Suppressor macrophage treated with lipopolysaccharide for 1 hour (primary cell): ENCODE measurements around the gene LHX3.
A peak's percentile ranks its signal among the peaks of the same experiment; 100 is the strongest.

Experiments used
- DNase-seq, 3 donors: peaks; one replicate each; pipeline ENCODE4 v3.0.0-alpha.2; 2020 to 2022

Gene LHX3

GRCh38 chr9:136204145-136204805 lies 653 bp downstream of the LHX3 start:
- no peak for DNase-seq

DNA sequence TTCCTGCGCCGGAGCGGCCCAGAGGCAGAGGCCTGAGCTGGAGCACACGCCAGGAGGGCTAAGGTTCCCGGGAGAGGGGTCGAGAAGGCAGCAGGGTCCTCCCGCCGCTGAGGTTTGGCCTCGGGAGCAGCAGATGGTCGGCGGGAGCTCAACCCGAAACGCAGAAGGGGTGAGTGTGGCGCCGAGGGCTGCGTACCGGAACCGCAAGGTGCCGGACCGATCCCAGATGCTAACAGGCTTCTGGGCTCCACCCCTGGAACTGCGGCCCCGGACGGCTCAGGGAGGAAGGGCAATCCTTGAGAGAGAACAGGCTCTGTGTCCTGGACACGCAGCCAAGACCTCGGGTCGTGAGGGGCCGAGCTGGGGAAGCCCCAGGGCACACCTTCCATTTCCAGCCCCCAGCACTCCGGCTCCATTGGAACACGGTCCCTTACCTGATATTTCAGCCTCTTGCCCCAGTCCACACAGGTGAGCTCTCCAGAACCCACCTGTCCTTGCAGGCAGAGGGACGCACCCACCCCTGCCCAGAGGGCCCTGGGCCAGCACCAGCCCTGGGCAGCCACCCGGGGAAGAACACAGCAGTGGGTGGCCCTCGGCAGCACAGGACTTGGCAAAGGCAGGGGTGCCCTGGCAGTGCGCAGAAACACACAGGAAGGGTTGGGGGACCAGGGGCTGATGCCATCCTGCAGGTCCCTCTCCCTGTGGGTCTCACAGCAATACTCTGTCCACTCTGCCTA lies 1.4 kb downstream of the LHX3 start:
- DNase-seq, result no peak

DNA sequence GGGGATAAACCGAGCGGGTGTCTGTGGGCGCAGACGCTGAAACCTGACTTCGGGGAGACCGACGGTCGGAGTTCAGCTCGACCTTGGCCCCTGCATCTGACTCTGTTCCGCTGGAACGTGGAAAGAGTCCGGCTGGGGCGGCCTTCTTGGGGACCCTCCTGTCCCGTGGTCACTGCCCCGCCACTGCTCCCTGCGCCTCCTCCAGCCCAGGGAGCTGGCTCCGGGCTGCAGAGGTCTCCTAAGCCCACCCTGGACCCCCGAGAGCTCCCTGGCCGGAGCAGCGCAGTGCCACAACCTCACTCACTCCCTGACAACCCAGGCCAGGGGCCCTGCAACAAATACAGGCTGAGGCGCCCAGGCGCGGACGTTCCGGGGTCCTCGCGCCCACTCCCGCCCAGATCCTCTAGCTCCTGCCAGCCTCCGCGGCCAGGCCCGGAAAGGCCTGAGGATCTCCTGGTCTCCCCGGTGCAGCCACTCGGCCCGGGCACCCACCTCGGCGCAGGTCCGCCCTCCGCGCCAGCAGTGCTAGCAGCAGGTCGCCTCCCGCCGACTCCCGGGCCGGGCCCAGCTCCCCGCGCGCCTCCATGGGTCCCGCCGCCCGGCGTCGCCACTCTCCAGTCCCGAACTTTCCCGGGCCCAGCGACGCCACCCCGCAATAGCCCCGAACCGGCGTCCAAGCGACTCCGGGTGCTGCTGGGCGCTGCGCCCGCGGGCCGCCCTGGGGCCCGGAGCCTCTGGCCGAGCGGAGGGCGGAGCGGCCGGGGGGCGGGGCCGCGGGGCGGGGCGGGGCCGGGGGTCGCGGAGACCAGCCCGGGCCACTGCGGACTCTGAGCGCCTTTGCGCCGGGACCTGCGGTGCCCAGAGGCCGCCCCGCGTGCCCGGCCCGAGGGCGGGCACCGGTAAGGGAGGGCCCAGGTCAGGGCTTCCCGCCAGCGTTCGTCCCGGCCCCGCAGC lies 2.2 kb downstream of the LHX3 start:
- no peak for DNase-seq

GRCh38 chr9:136201609-136202453 lies 3.1 kb downstream of the LHX3 start:
- peak in 2 of 3 donors; percentile 44 to 59 for DNase-seq

- no peak for DNase-seq
Measured at GRCh38 chr9:136201174-136201573, 3.8 kb downstream of the LHX3 start.

GRCh38 chr9:136200424-136200823 lies 4.5 kb downstream of the LHX3 start:
- no peak for DNase-seq

DNA sequence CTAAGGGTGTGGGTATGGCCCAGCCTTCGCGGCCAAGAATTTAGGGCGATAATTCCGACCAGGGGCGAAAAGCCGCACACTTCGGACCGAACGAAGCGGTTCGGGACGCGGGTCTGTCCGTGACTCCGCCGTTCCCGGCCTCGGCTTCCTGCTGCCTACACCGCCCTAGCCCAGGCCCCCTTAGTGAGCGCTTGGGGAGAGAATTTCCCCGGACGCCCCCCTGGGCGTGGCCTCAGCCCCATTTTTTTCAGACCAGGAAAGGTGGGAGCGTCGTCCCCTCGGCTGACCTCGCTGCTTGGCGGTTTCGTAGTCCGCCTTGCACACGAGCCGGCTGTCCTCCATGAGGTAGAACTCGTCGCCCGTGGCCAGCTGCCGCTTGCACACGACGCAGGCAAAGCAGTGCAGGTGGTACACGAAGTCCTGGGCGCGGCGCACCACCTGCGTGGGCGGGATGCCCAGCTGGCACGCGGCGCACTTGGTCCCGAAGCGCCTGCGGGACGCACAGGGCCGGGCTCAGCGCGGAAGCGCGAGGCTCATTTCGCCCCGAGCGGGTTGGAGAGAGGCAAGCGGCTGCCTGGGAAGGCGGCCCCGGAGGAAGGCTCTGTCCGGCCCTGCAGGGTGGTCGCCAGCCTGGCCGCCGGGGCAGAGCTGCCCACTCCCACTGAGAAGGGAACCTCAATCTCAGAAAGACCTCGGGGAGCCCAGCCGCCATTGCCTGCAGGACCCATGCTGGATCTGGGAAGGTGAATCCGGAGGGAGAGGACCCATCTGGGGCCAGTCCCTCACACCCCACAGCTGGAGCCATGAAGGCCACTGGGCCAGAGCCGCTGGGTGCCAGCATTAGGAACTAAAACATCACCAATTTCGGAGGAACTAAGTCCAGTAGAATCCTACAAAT lies 5.3 kb downstream of the LHX3 start:
- no peak for DNase-seq

DNA sequence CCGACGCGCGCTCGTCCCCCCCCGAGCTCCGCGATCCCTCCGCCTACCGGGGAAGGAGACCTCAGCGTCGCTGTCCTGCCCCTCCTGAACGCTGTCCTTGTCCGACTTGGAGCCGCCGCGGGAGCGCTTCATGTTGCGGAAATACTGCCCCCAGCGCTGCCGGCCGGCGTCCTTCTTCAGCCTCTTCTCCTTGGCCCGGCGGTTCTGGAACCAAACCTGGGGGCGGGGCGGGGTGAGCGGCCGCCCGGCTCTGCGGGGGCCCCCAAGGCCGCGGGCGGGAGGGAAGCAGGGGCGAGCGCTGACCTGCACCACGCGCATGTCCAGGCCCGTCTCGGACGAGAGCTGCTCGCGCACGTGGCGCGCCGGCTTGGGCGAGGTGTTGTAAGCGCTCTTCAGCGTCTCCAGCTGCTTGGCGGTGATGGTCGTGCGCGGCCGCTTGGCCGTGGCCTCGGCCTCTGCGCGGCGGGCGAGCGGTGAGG lies 6.3 kb downstream of the LHX3 start:
- peak in 2 of 3 donors; percentile 5 to 30 for DNase-seq

- no peak for DNase-seq
Measured at GRCh38 chr9:136197930-136198604, 6.9 kb downstream of the LHX3 start.

DNA sequence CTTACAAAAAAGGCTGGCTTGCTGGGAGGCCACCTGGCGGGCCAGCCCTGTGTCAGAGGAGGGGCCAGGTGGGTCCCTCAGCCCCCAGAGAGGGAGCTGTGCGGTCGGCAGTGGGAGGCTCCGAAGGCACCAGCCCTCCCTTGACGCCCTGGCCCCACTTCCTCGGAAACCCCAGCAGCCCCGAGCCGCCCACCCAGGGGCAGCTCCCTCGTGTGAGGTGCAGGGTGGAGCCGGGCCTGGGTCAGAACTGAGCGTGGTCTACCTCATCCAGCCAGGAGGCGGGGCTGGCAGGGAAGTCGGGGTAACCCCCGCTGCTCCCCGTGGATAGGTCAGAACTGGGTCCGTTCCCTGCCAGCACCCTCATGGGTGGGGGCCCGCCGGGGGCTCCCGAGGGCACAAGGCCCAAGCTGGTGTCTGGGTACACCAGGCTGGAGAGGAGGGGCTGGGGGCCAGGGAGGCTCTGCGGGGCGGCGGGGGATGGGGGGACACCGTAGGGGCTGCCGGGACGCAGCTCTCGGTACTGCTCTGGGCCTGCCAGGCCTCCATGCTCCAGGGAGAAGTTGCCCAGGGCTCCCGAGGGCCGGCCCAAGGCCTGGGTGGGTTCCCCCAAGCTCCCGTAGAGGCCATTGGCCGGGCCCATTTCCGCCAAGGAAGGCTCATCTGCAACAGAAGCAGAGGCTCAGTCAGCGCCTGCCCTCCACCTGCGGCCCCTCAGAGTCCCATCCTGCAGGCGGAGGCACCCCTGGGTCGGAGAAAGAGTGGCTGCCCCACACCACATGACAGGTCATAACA lies 7.6 kb downstream of the LHX3 start:
- no peak for DNase-seq

GRCh38 chr9:136196404-136197083 lies 8.4 kb downstream of the LHX3 start:
- no peak for DNase-seq

DNA sequence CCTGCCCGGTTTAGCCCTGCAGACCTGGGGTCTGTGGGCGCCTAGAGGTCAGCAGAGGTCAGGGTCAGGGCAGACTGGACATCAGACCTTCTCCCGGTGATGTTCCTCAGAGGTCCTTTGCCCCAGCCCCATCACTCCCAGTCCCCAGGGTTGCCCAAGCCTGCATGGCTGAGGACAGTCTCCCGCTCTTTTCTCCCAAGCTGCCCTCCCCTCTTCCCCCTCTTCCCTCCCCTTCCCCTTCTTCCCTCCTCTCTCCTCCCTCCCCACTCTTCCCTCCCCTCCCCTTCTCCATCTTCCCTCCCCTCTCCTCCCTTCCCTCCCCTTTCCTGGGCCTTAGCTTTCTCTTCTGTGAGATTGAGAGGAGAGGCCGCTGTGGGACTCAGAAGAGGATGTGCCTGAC lies 10.4 kb downstream of the LHX3 start:
- DNase-seq, result no peak

- no peak for DNase-seq
Measured at GRCh38 chr9:136193891-136194279, 11.0 kb downstream of the LHX3 start.

GRCh38 chr9:136193127-136193890 lies 11.6 kb downstream of the LHX3 start:
- DNase-seq, result no peak

GRCh38 chr9:136192289-136193126 lies 12.4 kb downstream of the LHX3 start:
- no peak for DNase-seq

DNA sequence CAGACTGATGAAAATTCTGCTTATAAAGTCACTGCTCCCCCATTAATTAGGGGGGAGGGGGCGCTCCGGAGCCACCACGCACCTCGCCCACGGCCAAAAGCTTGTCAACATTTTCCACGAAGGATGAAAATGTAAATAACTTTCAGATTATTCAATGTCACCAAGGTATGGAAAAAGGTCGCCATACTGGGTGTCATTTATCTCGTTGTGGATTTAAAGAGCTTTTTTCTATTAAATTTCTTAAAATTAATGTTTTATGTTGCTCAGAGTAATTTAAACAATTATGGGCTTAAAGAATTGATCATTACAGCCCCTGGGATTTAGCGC lies 13.0 kb downstream of the LHX3 start:
- no peak for DNase-seq

DNA sequence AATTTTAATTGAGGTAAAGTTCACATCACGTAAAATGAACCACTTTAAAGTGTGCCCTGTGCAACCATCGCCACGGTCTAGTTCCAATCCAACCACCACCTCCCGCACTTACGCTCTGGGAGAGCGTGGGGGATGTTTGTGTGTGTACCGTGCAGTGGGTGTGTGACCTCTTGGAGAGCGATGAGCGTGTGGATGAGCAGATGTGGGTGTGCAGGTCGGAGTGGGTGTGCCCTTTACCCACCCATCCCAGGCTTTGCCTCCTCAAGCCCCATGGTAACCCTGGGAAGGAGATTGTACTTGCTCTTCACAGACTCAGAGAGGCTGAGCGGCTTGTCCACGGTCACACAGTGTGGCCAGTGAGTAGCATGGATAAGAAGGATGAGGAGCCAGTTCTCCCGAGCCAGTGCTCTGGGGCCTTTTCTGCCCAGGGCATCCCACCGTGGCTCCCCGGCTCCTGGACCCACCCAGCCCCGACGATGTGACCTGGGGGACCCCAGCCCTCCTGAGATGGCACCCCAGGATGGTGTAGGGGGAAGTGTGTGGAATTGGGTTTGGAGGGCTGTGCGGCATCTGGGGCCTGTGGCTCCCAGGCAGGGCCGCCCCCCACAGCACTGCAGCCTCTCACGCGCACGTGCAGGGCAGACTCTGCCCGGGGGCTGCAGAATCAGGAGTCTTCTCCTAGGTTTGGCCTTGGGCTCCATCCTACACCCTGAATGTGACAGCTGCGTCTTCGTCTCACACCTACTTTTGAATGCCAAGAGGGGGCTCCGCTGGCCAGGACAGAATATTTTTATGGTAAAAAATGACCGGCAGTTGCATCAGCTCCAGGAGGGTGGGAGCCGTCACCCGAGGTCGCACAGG lies 13.6 kb downstream of the LHX3 start:
- no peak for DNase-seq
